Anterior cingulate cortex (tissue), 58 donors: ENCODE results near the gene FAM98B.

Experiments used
- DNase-seq, 58 donors: peaks; one replicate each; lab custom pipeline; 2025; lab: John Stamatoyannopoulos, UW

The FAM98B gene

DNA sequence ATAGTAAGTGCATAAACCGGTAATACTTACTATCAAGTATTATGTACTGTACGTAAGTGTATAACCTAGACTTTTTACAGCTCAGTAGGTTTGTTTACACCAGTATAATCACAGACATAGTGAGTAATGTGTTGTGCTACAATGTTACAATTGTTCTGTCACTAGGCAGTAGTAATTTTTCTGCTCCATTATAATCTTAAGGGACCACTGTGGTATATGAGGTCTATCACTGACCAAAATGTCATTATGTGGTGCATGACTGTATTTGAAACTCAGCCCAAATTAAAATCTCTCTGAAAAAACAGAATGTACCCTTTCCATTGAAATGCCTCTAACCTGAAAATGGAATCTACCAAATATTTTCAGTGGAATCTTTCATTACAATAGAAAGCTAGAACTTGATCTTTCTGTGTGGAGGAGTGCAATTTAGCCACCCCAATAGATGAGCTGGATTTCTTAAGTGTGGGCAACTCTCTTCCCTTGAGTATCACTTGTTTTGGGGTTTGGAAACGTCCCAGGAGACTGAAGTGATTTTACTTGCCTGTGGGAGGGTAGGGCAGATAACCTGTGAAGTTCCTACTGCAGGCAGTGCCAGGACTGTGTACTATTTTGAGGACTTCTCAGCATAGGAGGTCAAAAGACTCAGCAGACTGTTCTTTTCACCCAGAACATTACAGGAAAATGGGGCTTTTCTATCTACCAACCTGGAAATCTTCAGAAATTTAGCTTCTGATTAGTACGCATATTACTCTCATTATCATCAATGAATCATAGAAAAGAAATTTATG lies 50.9 kb downstream of the FAM98B start:
- DNase-seq, result no peak

DNA sequence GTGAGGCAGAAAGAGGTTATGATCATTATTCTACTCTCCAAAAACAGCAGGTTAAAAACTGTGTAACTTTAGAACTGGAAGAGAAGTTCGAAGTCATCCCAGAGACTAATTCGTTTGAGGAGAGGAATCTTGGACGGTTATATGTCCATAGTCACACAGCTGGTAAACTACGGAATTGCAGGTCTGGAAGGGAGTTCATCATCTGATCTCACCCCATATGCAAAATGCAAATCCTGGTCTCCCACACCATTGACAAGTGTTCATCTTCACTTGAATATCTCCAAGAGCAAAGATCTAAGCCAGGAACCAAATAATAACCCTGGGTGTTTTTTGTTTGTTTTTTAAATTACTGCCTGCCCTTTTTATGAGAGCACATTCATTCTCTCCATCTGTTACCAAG lies 53.1 kb downstream of the FAM98B start:
- DNase-seq, result no peak

DNA sequence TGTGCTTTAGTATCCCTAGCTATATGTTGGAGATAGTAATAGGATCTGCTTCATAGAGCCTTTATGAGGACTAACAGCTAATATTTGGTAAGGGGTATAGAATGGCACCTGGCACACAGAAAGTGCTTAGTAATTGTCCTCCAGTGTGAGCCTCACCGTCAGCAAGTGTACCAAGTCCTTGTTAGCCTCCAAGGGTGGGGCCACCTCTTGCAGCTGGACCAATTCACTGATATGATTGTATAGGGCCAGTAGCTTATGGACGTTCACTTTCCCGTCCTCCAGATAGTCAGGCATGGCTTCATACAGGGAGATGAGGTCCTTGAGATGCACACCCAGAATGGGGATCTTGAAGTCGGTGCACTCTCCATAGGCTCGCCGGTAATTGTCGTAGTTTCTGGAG lies 53.6 kb downstream of the FAM98B start:
- no peak for DNase-seq

DNA sequence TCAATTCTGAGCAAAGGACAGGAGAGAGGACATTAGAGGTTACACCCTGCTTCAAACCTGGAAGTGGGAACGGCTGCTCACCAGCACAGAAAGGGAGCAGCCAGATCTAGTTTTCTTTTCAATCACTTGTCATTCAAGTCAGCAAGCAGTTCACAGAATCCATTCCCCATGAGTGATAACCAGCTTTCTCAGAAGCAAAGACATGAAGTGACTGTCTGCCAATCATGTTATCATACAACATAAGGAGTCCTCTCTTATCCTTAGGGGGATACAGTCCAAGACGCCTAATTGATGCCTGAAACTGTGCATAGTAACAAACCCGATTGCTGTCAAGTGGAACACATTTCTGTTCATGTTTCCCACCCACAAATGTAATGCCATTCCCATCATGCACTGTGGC lies 54.7 kb downstream of the FAM98B start:
- DNase-seq, result no peak

DNA sequence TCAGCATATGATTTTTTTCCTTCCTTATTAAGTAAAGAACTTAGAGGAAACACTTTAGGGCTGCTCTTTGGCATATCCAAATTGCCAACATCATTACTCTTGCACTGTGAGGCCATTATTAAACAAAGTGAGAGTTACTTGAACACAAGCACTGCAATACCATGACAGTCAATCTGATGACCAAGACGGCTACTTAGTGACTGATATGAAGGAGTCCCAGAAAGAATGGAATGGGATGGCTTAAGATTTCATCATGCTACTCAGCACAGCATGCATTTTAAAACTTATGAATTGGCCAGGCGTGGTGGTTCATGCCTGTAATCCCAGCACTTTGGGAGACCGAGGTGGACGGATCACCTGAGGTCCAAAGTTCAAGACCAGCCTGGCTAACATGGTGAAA lies 55.2 kb downstream of the FAM98B start:
- DNase-seq, result no peak

- no peak for DNase-seq
Observed at GRCh38 chr15:38512901-38513300, 59.0 kb downstream of the FAM98B start.

DNA sequence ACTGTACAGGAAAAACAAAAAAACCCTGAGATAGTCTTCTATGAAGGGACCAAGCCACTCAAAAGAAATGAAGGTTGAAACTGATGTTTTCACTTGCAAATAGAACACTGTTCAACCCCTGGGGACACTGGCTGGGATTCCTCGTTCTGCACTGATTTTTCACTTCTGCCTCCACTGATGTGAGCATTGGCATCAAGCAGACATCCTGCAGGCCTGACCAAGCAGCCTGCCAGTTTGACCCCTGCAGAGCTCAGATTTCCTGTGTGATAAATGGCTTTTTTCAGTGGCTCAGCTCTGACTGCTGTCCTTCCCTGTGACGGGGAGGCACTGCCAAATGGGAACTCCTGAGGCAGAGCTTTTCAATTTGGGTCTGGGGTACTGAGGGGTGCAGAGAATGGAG lies 60.7 kb downstream of the FAM98B start:
- DNase-seq, result no peak

DNA sequence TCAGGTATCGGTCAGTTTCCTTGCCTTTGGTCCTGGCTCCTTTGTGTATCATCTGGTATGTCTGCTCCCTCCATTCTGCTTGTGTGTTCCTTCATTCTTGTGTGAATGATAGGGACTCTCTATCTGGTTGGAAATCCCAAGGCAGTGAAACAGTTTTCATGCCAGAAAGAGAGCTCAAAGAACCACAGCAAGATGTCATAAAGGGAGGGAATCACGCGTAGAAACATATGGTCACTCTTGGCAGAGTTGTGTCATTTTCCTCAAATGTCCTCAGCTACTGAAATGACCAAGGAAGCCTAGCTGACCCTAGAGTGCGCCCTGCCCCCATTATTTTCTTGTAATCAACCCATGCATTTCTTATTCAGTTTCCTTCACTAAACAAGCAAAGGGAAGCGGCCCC lies 62.7 kb downstream of the FAM98B start:
- DNase-seq, result no peak

DNA sequence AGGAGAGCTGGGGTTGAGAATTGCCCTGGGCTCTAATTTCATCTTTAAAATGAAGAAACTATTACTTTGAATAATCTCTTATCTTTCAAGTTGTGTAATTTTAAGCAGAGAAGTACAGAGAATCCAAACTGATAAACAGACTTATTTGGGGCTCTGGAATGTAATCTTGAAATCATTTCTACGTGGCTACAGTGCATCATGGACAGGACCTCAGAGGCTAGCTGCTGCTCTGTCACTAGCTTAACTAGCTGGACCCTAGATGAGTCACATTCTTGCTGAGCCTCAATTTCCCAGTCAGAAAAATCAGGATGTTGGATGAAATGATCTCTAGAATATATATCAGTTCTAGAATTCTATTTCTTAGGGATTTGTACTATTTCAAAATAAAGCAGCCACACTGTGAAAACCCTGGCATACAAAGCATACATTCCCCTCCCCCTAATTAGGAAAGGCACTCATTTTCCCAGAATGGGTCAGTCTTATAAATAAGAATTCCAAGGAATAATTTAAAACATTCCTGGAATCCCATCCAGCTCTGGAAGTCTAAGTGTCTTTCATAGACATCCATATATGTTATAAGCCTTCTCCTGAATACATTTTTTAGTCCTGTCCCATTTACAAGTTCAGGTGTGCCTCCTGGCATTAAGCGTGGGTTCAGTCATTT lies 63.5 kb downstream of the FAM98B start:
- DNase-seq, result no peak

GRCh38 chr15:38518084-38518483 lies 64.2 kb downstream of the FAM98B start:
- no peak for DNase-seq

DNA sequence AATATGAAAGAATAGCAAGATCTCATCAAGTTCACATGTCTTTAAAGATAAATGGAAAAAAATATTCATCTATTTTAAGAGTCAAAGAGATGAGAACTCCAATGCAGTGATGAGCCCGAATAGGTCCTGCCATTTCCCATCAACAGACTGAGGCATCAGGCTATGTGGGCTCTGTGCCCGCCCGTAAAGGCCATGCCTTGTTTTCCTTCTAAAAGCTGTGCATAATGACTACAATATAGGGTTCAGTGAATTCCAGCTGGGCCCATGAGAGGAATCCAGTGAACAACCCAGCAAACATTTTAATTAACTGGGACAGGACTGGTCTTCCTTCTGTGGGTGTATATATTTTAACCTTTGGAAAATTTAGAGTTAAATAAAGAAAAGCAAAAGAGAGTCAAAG lies 66.1 kb downstream of the FAM98B start:
- DNase-seq, result no peak

DNA sequence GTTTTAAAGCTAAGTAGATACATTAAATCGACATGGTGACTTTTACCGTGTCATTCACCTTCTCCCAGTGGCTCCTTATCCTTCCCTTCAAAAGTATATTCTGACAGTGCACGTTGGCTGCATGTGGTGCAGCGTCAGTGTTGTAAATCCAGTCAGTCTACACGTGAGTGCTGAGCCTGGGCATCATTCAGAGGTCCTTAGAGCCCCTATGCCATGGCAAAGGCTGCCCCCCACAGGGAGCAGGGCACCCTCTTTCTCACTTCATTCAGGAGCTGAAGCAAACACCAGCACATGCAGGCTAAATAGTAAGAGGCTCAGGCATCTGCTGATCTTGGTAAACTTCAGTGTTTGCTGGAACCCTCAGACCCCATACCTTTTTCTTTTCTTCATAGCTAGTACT lies 67.4 kb downstream of the FAM98B start:
- DNase-seq, result no peak

- no peak for DNase-seq
Observed at GRCh38 chr15:38522922-38523321, 69.0 kb downstream of the FAM98B start.

DNA sequence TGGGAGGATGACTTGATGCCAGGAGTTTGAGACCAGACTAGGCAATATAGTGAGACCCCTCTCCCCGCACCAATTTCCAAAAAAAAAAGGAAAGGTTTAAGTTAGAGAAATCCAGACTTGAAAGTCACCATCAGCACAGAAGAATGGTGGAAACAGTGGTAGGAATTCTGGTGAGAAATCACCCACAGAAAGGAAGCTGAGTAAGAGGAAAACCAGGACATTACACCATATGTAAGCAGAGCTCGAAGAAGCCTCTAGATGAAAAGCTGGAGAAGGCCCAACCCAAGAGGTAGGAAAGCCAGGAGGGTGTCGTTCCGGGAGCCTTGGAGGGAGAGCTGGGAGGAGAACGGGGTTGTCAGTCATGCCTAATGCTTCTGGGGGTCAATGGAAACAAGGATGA lies 70.2 kb downstream of the FAM98B start:
- DNase-seq, result no peak

- peak in 1 of 58 donors; percentile 4 for DNase-seq
Observed at GRCh38 chr15:38525489-38525888, 71.6 kb downstream of the FAM98B start.

- no peak for DNase-seq
Observed at GRCh38 chr15:38526158-38526557, 72.2 kb downstream of the FAM98B start.

GRCh38 chr15:38528294-38528693 lies 74.4 kb downstream of the FAM98B start:
- peak in 2 of 58 donors; percentile 28 to 34 for DNase-seq

DNA sequence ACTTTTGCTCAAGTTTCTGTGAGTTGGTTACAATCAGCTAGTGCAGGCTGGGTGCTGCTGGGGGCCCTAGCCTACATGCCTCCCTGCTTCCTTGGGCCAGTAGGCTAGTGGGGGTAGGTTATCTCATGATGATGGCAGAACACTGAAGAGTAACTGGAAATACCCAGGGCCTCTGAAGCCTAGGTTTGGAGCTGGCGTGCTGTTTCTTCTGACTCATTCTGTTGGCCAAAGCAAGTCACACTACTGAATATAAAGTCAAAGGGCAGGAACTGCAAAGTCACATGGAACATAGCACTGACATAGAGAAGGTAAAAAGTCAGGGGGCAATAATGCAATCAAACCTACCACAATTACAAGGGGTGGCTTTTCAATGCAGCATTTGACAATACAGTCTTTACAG lies 76.2 kb downstream of the FAM98B start:
- no peak for DNase-seq

DNA sequence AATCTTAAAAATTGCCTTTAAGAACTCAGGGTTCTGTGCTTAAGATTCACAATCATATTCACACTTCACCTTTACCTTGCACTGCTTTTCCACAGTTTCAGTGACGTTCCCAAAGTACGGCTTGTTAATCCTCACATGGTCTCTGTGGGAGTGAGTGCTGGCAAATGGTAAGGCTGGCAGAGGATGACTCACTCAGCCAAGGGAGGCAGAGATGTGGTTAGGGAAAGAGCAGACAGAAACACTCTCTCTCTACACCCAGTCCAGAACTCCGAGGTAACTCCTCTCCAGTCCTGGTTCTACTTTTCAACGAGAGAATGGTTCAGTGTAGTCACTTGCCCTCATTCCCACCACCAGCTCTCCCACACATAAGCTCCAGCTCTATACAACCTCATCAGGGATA lies 77.6 kb downstream of the FAM98B start:
- peak in 24 of 58 donors; percentile 6 to 74 (median 30) for DNase-seq

DNA sequence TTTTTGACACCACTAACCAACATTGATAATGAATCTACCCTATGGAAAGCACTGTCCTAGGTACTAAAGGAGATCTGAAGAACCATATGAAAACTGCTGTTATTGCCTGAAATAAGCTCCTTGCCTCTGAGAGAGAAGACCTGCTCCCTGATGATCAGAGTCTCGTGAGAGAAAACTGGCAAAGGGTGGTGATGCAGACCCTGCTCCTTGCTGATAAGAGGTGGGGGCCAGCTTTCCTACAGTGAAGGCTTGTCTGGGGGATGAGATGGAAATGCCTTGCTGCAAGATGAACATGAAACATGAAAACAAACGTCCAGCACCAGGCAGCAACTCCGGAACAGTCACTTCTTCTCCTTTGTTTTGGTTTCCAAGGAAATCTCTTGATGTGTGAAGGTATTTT lies 78.8 kb downstream of the FAM98B start:
- no peak for DNase-seq

DNA sequence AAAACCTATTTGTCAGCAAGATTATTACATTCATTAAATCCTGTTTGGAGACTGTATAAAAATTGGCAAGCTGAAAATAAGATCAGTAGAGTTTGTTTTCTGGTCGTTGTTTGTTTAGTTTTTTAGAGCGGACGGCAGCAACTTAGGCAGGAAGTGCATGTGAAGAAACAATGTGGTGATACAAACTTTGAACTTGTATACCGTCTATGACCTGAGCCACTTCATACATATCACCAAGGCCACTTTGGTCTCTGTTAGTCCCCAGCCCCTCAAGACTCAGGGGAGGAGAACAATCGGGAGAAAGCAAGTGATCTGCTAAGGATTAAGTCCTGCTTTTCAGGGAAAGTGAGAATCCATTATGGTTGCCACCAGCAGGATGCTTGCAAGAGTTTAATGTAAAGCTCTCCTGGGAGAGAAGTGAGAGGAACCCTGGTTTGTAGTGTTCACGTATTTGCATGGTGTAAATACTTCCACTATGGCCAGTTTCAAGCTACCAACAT lies 79.5 kb downstream of the FAM98B start:
- DNase-seq, result no peak

DNA sequence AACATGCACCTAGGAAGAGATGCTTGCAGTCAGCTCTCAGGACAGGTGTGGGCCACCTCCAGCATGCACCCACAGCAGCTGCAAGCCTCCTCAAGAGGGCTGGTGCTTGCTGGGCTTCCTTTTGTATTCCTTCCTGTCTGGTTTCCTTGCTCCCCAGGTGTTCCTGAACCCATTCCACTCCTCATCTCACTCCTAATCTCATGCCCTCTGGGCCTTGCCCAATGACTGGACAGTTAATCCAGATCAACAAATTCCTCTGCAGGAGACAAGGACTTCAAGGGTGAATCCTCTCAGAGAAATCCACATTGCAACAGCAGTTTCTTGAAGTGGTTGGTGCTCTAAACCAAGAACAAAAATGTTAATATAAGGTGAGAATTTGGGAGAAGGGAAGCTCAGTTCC lies 80.0 kb downstream of the FAM98B start:
- DNase-seq, result no peak
